Coronary artery (tissue), 2 donors: Measurements from ENCODE around the gene PPIL1.

ENCODE experiments used
- DNase-seq: peaks from one replicate; pipeline ENCODE4 v3.0.0-alpha.2; 2017; ENCODE audit warnings: low spot score
- H3K27ac ChIP-seq, 2 donors: fragments of 200-600 bp; sonication (generic); one replicate each; pipeline ENCODE4 v1.5.1; 2016 to 2019
- H3K4me3 ChIP-seq: fragments of 200-600 bp; sonication (generic); 2 replicates; pipeline ENCODE4 v1.5.1; 2016; ENCODE audit warnings: mild to moderate bottlenecking, moderate library complexity
- CTCF ChIP-seq: fragments of 200-600 bp; sonication (generic); IDR thresholded peaks from one replicate; pipeline ENCODE4 v1.5.1; 2019; ENCODE audit warnings: antibody characterized with exemption

Gene PPIL1

DNA sequence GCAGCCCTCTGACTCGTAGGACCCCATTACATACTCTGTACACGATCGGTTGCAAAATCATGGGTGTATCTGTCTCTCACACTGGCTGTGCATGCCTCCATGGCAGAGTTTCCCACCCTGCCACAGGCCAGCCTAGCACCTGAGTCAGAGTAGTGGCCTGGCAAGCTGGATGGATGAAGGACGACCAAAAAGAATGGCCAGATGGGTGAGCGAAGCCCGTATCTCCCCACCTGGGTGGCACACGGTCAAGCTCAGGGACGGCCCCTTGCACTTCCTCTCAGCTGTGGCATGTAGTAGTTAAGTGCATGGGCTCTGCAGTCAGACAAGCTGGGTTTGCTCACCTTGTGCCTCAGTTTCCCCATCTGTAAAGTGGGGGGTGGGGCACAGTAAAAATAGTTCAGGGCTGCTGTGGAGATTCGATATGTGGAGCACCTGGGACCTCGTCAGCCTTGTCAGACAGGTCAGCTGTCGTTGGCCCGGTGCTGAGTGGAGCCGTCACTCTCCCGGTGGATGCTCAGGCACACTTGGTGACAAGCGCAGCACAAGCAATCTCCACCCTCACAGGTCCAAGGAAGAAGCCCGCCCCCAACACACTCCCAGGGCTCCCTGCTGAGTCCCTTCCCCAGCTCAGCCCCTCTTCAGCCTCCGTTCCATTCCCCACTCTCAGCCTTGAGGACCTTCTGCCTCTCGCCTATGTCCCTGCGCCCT lies 47.9 kb downstream of the PPIL1 start:
- no peak for TF ChIP-seq CTCF
- H3K4me3 ChIP-seq = no peak overlapping the region
- peak overlapping the region in 1 of 2 donors; percentile 75 for H3K27ac ChIP-seq
- no peak for DNase-seq

DNA sequence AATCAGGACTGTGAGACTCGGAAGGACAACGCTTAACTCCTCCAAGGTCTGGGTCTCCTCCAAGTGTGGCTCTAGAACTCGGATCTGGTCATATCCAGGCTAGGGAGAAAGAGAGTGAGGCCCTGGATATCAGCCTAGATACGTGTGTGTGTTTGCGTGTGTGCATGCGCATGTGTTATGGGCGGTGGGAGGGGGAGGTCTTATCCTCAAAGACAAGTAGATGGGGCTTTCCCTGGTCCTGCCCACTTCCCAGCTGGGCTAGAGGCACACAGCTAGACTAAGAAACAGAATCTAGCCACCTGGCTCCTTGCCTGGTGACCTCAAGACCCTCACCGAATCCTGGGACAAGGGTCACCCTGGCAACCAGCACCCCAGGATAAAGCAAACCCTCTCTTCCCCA lies 48.6 kb downstream of the PPIL1 start:
- no peak for DNase-seq
- no peak overlapping the region for H3K4me3 ChIP-seq
- no peak for TF ChIP-seq CTCF
- H3K27ac ChIP-seq = peak overlapping the region in 1 of 2 donors; percentile 2

GRCh38 chr6:36825452-36825851 lies 49.2 kb downstream of the PPIL1 start:
- Histone ChIP-seq H3K27ac (no peak overlapping the region), H3K4me3 (no peak overlapping the region)
- no peak for TF ChIP-seq CTCF
- no peak for DNase-seq

- Histone ChIP-seq H3K27ac (peak overlapping the region in 1 of 2 donors; percentile 52), H3K4me3 (no peak overlapping the region)
- no peak for DNase-seq
- TF ChIP-seq CTCF = no peak
These were observed 50.4 kb downstream of the PPIL1 start for GRCh38 chr6:36824253-36824652.

DNA sequence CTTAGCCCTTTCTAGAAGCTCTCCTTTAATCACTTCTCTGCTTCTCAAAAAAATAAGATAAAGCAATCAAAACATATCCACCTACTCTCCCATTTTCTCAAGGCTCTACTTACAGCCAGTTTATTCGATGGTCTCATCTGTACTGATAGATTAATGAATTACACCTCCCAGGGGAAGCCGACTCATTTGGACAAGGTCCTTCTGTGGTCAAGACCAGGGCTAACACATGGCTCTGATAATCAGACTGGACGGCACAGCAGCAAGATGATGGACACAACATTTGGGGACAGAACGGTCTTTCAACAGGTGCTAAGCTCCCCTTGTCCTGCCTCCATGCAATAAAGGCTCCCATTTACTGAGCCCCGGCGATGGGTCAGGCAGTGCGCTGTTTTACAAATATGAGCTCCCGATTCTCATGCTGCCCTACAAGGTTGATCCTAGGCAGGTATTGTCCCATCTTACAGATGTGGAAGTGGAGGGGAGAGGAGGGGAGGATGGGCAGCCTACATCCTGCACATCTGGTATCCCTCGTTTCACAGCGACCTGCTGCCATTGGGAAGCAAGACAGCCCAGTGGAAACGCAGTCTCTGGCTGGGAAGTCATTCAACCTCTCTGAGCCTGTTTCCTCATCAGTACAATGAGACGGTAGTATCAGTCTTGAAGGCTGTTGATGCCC lies 51.0 kb downstream of the PPIL1 start:
- DNase-seq = no peak
- H3K4me3 ChIP-seq = no peak overlapping the region
- H3K27ac ChIP-seq = peak overlapping the region in 1 of 2 donors; percentile 52
- TF ChIP-seq CTCF = no peak

GRCh38 chr6:36822506-36823269 lies 51.9 kb downstream of the PPIL1 start:
- Histone ChIP-seq H3K4me3 (no peak overlapping the region), H3K27ac (peak overlapping the region in 1 of 2 donors; percentile 52)
- no peak for TF ChIP-seq CTCF
- DNase-seq = no peak
